H1 (cell line): ENCODE results near the gene CCDC8. TPM values are rescaled to one million over a fixed set of nuclear protein-coding genes. Genes with fewer than 3 reads are reported as not detected.

Experiments used
- CBX5 ChIP-seq: fragments of 300-800, 300-1000 bp; sonication (generic); IDR thresholded peaks from 2 replicates; pipeline ENCODE4 v1.7.1; 2016; ENCODE audit warnings: antibody characterized with exemption, low read length, low read depth
- HDAC6 ChIP-seq: IDR thresholded peaks from one replicate; pipeline ENCODE4 v1.7.1; 2012; ENCODE audit warnings: low read depth, mild to moderate bottlenecking, inconsistent platforms, low read length, moderate library complexity
- YY1 ChIP-seq: IDR thresholded peaks from 2 replicates; pipeline ENCODE4 v1.6.1; 2011; ENCODE audit warnings: low read depth, mild to moderate bottlenecking, low read length
- polyA plus RNA-seq, 7 experiments: library from polyadenylated mRNA; depleted of rRNA in 3 of 7; stranded (reverse) in 5 of 7; unstranded in 2 of 7; fragments of >200 nt in 5 of 7; fragments of 200-250 nt in 2 of 7; gene quantifications; 1 replicate in 5 of 7; 2 replicates in 1 of 7; 4 replicates in 1 of 7; pipeline versions ENCODE4 v1.2.1 to v1.2.3, GENCODE V29; 2011 to 2013; ENCODE audit warnings: missing spikeins in 2 of 7, mixed read lengths in 2 of 7
- total RNA-seq: library from RNA; stranded (reverse); fragmentation: NEBNext Ultra II Directional; extraction: Animal tissue kit (Norgen Biotek cat#: 25700); gene quantifications from 2 replicates; pipeline ENCODE4 v1.2.1, GENCODE V29; 2021

The CCDC8 gene
- total and polyA plus RNA-seq, 2 of the 8 experiments (the other 6 are each of a cell fraction or from before 2014, with no cell fraction given), result 4.9 to 13.6 TPM

- TF ChIP-seq CBX5 (no peak), YY1 (no peak), HDAC6 (no peak)
Observed at GRCh38 chr19:46453661-46454060, 40.3 kb upstream of the CCDC8 start (continued).
